ENCODE data around the gene ZMYND11.

The ZMYND11 gene

GRCh38 chr10:239109-239508 lies 103.9 kb downstream of the ZMYND11 start:
- TF ChIP-seq CTCF (IDR thresholded peaks at IDR 0.05; ENCODE audit: control insufficient read depth, extremely low read depth, insufficient read depth) = 0 out of 2 replicates have a peak, but pooled peaks have one; percentile 22
- no peak overlapping the region for H3K4me3 ChIP-seq (ENCODE audit: low read depth, low read length)
- DNase-seq (ENCODE audit: low read depth) = peak; percentile 8

- no peak overlapping the region for H3K4me3 ChIP-seq (ENCODE audit: low read depth, low read length)
- no peak for DNase-seq (ENCODE audit: low read depth)
- TF ChIP-seq CTCF (IDR thresholded peaks at IDR 0.05; ENCODE audit: control insufficient read depth, extremely low read depth, insufficient read depth) = no peak
These were observed 106.2 kb downstream of the ZMYND11 start for GRCh38 chr10:241451-241850.

GRCh38 chr10:241966-242643 lies 106.8 kb downstream of the ZMYND11 start:
- DNase-seq (ENCODE audit: low read depth) = no peak
- H3K4me3 ChIP-seq (ENCODE audit: low read depth, low read length) = no peak overlapping the region
- no peak for TF ChIP-seq CTCF (IDR thresholded peaks at IDR 0.05; ENCODE audit: control insufficient read depth, extremely low read depth, insufficient read depth)

- H3K4me3 ChIP-seq (ENCODE audit: low read depth, low read length) = no peak overlapping the region
- no peak for TF ChIP-seq CTCF (IDR thresholded peaks at IDR 0.05; ENCODE audit: control insufficient read depth, extremely low read depth, insufficient read depth)
- no peak for DNase-seq (ENCODE audit: low read depth)
These were observed 109.0 kb downstream of the ZMYND11 start for GRCh38 chr10:244227-244626.

GRCh38 chr10:246431-246830 lies 111.2 kb downstream of the ZMYND11 start:
- TF ChIP-seq CTCF (IDR thresholded peaks at IDR 0.05; ENCODE audit: control insufficient read depth, extremely low read depth, insufficient read depth) = no peak
- H3K4me3 ChIP-seq (ENCODE audit: low read depth, low read length) = no peak overlapping the region
- no peak for DNase-seq (ENCODE audit: low read depth)

GRCh38 chr10:247480-247879 lies 112.2 kb downstream of the ZMYND11 start:
- DNase-seq (ENCODE audit: low read depth) = no peak
- no peak for TF ChIP-seq CTCF (IDR thresholded peaks at IDR 0.05; ENCODE audit: control insufficient read depth, extremely low read depth, insufficient read depth)
- H3K4me3 ChIP-seq (ENCODE audit: low read depth, low read length) = no peak overlapping the region

GRCh38 chr10:248307-248706 lies 113.1 kb downstream of the ZMYND11 start:
- H3K4me3 ChIP-seq (ENCODE audit: low read depth, low read length) = no peak overlapping the region
- no peak for TF ChIP-seq CTCF (IDR thresholded peaks at IDR 0.05; ENCODE audit: control insufficient read depth, extremely low read depth, insufficient read depth)
- DNase-seq (ENCODE audit: low read depth) = no peak
